GM18909 (cell line): Measurements from ENCODE around the gene ROPN1.

Experiments
- ATAC-seq: cut with Tn5 transposase; IDR thresholded peaks from one replicate; pipeline ENCODE4 v1.9.1; 2021; ENCODE audit warnings: mild to moderate bottlenecking; ENCODE audit not compliant: unreplicated experiment, poor library complexity

ROPN1 gene

GRCh38 chr3:123951522-123952447 is 40.1 kb downstream of the ROPN1 start:
- no peak for ATAC-seq

GRCh38 chr3:123949641-123950040 is 42.3 kb downstream of the ROPN1 start:
- no peak for ATAC-seq

- ATAC-seq: no peak
Observed at GRCh38 chr3:123948449-123948848, 43.5 kb downstream of the ROPN1 start.

- no peak for ATAC-seq
Observed at GRCh38 chr3:123947482-123947881, 44.4 kb downstream of the ROPN1 start.

- no peak for ATAC-seq
Observed at GRCh38 chr3:123941542-123941941, 50.4 kb downstream of the ROPN1 start.

GRCh38 chr3:123941121-123941520 is 50.8 kb downstream of the ROPN1 start:
- no peak for ATAC-seq

- ATAC-seq: no peak
Observed at GRCh38 chr3:123939706-123940105, 52.2 kb downstream of the ROPN1 start.

GRCh38 chr3:123936400-123936799 is 55.5 kb downstream of the ROPN1 start:
- ATAC-seq: no peak

- no peak for ATAC-seq
Observed at GRCh38 chr3:123935830-123936229, 56.1 kb downstream of the ROPN1 start.

GRCh38 chr3:123934250-123934649 is 57.7 kb downstream of the ROPN1 start:
- ATAC-seq: no peak

- ATAC-seq: no peak
Observed at GRCh38 chr3:123930445-123930844, 61.5 kb downstream of the ROPN1 start.

- no peak for ATAC-seq
Observed at GRCh38 chr3:123929325-123929724, 62.6 kb downstream of the ROPN1 start.

- no peak for ATAC-seq
Observed at GRCh38 chr3:123926396-123926795, 65.5 kb downstream of the ROPN1 start.

GRCh38 chr3:123920868-123921267 is 71.1 kb downstream of the ROPN1 start:
- no peak for ATAC-seq

- no peak for ATAC-seq
Observed at GRCh38 chr3:123920383-123920782, 71.5 kb downstream of the ROPN1 start.

GRCh38 chr3:123919353-123919752 is 72.6 kb downstream of the ROPN1 start:
- no peak for ATAC-seq
